NCI-H1105 treated with DMSO at 0.1 percent for 48 hours (cell line): ENCODE data around the gene DAB2IP.
"Not testable (repeated sequence)": the region's sequence is repeated elsewhere in the genome, so short reads cannot be mapped to it uniquely, and the experiment has no call there.

ENCODE experiments used
- DNase-seq: peaks from one replicate; lab custom pipeline; 2025; lab: John Stamatoyannopoulos, UW

DAB2IP gene

DNA sequence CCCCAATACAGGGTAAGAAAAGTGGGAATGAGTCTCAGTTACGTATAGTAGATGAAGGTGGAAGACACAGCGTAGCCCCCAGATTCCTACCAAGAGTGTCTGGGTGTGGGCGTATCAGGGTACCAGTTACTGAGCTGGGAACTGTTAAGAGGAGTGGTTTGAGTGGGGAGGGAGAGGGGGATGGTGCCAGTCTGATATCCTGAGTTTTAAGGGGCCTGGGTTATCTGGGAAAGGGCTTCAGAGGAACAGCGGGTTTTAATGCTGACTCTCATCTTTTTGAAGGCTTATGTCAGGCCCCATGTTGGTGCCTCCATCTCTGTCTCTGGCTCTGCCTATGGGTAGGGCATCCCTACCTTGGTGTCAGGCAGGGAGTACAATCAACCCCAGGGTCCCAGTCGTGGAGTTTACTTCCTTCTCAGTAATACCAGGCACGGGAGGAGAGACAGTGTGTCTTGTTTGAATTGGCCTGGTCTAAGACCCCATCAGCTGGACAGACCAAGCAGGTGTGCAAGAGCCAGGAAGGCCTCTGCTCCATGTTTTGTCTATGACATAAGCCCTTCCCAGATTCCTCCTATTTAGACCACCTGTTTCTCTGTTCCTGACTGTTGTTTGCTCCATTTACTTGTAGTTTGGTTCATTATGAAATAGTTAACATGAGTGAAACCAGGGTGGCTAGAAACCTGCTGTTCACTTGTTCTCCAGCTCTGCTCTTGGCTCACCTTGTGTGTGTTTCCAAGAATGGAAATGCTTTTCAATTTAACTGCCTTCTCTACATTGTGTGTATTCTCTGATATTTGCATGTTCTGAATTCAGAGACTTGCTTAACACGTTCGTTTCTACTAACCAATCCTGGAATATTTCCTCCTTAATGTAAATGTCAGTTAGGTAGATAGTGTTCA, 125.6 kb downstream of the DAB2IP start:
- no peak for DNase-seq

DNA sequence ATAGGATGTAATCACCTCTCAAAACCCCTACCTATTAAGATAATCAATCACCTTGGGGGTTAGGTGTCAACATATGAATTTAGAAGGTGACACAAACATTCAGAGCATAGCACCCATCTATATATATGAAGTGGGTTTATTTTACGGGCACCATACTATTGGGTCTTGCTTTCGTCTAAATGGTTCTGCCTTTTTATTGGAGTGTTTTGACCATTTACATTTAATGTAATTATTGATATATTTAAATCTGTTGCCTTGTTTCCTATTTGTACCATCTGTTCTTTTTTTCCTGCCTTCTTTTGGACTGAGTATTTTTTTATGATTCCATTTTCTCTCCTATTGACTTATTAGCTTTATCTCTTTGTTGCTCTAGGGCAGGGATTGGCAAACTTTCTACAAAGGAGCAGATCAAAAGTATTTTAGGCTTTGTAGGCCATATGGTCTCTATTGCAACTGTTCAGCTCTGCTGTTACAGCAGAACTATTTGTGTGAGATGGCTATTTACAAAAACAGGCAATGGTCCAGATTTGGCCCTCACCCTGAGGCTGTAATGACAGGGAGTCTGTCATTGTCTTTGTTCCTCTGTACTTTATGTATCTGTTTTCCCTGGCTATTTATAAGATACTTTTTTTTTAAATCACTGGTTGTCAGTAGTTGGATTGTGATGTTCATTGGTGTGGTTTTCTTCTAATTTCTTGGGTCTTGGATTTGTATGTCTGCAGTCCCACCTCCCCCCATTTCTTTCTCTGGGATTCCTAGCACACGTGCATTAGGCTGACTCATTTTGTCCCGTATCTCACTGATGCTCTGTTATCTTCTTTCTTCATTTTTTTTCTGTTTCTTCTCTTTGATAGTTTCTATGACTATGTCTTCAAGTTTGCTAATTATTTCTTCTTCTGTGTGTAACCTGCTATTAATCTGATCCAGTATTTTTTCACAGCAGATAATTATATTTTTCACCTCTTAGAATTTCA, 127.1 kb downstream of the DAB2IP start:
- DNase-seq = no peak

DNA sequence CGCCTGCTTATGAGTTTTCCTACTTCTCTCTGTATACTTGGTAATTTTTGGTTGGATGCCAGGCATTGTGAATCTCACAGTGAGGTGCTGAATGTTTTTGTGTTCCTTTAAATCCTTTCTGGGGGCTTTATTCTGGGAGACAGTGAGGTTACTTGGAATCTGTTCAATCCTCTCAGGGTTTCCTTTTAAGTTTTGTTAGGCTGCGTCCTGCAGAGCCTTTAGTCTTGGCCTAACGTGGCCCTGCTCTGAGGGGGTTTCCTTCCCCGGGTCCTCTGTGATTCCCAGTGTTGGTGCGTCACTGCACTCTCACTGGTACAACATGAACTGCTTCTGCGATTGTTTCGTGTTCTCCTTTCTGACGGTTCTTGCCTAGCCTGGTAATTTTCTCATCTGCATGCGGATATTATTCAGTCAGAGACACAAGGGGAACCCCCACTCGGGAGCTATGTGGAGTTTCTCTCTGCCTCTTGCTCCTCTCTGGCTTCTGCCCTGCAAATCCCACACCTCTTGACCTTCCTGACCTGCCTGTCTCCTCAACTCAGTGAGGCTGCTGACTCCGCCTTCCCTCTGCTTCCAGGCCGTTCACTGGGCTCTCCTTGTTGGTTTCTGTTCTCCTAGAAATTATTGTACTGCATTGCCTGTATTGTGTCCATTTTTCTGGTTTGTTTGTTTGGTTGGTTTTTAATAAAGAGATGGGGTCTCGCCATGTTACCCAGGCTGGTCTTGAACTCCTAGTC, 128.1 kb downstream of the DAB2IP start:
- DNase-seq = no peak

DNA sequence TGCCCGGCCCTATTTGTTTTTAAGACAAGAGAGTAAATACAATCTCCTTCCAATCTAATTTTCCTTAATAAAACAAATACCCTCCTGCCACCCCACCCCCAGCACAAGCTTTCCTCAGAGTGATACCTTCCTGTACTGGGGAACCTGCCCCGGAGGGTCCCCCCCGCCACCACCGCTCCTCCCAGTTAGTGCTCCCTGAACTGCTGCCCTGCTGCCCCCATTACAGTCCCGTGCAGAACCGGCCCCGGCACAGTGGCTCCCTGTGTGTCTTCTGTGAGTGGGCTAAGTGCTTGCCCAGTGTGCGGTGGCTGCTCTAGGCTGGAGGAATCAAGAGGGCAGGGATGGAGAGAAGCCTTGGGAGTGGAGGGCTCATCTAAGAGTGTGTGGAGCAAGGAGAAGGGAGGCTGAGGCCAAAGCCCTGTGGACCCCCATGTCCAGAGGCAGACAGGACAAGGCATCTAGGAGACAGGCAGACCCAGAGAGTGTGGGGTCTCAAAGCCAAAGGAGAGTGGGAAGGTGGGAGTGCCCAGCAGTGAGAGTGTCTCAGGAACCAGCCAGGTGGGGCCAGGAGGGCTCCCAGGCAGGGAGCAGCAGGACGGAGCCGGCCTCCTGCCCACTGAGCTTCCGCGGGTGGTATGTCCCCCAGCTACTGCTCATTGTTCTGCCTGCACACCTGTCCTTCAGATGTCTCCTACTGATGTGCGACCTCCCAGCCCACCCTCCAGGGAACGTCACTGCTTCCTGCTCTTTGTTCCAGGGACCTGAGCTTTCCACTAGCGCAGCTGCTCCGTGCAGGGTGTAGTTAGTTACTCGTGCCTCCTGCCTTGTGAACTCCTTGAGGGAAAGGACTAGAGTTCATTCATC, 129.0 kb downstream of the DAB2IP start:
- DNase-seq = no peak

DNA sequence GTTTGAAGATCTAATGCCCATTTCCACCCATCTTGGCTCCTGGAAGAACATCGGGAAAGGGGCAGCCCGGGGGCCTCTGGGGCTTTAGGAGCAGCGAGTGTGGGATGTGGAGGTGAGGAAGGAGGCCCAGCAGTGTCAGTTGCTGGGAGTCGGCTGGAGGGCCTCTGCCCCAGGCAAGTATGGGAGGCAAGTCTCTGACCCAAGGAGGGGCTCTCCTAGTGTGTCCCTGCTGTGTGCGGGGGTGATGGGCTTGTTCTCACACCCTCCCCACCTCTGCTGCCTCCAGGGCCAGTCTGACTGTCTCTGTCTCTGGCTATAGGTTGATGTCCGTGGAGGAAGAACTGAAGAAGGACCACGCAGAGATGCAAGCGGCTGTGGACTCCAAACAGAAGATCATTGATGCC, 129.7 kb downstream of the DAB2IP start:
- no peak for DNase-seq

DNA sequence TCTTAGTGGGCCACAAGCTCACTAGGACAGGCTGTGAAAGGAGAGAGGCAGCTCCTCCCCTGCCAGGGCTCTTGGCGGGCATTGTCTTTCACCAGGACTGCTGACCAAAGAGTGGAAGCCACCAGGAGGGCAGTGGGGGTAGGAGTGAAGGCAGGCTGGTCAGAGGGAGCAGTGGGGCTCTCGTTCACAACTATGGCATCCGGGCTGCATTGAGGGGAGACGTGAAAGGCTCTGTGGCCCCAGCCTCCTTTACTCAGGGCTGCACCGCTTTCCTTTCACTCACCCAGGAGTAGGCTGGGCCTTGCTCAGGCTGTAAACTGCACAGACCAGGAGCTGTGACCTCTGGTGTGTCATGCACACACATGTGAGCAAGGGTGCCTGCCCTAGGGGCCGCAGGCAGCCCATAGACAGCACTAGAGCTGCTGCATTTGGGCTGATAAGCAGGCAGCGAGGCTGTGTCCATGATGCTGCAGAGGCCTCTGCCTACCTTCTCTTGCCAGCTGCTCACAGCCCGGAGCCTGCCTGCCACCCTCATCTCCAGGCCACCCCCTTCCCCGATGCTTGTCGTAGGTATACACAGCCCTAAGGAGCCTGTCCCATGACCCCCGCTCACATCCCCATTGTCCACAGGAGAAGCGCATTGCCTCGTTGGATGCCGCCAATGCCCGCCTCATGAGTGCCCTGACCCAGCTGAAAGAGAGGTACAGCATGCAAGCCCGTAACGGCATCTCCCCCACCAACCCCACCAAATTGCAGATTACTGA, 130.4 kb downstream of the DAB2IP start:
- no peak for DNase-seq

DNA sequence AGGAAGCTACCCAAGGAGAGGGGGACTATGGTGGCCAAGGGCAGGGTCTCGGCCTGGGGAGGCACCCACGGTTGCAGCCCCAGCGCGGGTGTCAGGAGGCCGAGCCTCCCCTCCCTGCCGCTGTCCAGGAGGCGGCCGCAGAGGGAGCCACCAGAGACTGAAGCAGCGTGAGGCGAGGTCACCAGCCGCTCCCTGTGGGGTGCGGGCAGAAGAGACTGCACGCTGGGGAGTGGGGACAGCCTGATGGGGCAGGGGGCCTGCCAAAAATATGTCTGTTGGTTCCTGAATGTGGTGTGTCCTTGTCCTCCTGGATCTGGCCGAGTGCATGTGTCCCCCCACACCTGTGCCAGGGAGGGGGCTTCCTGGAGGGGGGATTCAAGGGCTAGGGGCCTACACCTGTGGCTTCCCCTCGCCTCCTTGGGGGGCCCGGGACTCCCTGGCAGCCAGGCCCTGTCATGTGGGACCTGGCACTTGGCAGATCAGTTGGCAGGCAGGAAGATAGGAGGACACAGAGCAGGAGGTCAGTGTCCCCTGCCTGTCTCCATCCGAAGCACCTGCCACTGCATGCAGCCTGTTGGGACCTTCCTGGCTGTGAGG, 131.2 kb downstream of the DAB2IP start:
- DNase-seq = no peak

DNA sequence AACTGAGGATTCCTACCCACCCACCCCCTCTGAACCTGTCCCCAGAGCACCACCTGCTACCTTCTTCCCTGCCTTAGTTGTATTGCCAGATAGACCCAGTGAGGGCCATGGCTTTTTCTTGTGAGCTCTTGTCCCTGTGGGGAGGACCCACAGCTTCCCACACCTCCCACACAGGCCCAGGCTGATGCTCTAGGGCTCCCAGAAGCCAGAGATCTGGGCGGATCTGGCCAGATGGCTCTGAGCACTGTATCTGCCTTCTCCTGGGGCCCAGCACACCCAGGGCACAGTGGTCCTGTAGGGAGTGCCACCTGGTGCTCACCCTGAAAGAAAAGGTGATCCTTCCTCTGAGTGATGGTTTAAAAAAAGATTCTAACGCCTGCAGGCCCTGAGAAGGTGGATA, 131.7 kb downstream of the DAB2IP start:
- DNase-seq = no peak

DNA sequence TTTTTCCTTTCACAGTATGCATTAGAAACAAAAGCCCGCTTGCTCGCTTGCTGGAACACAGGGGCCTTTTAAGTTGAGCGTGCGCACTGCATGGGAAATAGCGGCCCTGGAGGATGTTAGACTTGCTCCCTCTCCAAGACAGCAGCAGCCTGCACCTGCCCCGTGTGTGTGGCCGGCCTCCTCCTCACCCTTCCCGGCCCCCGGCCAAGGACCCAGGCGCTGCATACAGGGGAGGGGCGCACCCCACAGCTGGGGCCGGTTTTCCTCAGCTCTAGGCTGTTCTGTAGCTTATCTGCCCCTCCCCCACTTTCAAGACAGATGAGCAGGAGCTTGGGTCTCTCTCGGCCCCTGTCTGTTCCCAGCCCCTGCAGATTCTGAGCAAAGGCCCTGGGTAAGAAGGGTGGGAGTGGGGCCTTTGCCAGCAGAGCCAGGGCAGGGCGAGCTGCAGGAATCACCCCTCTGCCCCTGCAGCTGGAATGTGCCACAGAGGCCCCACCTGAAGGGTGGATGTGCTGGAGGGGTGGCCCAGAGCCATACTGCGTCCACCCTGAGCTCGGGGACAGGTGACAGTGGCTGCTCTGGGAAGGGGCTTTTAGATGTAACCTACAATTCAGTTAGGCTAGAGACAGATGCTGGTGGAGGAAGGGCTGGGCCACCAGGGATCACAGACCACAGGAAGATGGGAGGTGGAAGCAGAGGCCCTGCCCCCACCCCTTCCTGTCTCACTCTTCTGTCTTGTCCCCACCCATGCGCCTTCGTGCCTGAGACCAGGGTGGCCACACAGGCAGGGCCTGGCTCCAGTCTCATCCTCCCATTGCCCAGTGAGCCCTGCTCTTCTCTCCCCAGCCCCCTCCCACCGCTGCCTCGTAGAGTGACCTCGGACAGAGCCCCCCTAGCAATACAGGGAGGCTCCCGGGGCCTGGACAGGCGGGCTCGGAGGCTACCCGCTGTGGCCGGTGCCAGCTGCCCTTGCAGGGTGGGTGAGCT, 132.4 kb downstream of the DAB2IP start:
- no peak for DNase-seq

DNA sequence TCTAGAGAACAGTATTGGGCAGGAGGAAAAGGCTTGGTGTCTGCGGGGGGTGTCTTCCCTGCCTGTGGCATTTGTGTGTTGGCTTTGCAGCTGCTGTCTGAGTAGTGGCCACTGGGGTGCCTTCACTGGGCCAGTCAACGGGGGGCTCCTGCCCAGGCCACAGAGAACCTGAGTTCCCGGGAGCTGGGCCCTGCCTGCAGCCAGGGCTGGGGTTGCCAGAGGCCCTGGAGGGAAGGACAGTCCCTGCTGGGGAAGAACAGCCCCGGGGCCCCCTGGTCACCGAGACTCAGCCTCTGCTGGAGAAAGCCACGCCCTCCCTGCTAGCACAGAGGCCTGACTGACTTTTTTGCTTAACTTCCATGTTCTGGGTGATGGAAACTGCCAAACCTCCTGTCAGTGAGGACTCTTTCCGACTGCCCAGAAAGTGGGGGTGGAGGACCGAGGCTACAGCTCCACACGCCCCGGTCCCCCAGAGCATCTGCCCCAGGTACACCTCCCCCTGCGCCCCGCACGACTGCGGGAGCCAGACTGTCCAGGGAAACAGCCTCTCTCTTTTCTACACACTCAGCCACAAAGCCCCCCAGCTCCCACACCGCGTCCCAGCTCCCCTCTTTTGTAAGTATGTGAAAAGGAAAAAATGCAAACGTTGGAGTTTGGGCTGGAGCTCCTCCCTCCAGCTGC, 133.4 kb downstream of the DAB2IP start:
- DNase-seq = no peak

DNA sequence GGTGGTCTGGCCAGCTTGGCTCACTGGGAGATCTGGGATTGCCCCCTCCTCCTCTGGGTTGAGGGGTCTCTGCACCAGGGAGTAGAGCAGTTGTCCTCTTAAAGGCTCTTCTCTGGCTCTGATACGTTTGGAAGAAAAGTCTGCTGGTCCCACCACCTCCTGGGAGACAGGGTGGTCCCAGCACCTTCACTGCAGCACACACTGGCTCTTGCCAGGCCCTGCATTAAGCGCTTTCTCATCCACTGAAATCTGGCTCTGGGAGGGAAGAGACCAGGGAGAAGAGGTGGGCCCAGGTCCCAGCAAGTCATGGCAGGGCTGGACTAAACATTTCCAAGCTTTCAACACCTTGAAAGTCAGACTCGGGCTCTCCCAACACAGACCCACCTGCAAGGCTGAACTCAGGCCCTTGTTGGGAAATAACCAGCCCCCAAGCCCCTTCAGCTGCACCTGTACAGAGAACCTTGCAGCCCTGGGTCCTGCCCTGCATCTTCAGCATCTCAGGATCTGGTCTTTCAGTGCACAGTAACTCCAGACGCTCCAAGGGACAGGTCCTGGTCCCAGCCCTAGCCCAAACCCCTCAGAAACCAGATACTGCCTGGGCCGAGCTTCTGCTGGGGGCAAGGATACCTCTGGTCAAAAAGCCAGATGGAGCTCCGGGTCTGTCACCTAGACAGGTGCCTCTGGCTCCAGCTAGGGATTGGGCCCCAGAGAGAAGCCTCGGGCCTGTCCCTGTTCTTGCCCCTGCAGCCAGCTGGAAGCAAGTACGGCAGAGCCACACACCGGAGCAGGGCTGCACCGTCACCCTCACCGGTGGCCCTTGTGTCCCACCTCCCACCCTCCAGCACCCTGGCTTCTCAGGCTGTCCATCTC, 134.5 kb downstream of the DAB2IP start:
- no peak for DNase-seq

DNA sequence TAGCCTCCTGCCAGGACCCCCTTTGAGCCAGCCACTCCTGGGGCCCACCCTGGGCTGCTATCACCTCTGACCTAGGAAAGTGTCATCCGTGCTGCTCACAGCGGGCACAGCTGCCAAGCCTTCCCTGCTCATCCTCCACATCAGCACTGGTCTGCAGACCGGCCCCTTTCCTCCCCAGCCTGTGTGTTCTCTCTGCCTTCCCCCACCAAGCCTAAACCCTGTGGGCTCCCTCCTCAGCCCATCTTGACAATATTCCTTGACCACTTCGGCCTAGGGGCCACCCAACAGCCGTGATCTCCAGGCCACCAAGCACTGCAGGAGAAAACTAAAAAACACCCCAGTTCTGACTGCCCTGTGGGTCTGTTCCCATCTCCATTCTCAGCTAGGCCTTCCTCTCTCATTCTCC, 135.1 kb downstream of the DAB2IP start:
- DNase-seq = no peak

DNA sequence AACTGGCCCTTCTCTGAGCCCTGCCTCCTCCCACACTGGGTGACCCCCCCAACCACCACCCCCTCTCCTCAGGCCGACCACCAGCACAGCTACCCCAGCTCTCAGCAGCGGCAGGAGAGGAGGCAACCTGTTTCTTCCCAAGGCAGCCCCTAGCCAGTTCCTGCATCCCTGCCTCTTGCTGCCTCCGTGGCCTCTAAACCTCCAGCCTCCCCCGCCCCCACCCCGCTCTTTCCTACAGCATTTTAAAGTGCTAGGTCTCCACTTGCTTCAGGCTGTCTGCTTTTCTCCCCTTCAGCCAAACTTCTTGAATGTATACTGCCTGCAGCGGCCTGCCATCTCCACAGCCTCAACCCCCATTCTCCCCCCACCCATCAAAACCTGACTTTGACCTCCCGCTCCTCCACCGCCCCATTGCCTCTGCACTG, 135.6 kb downstream of the DAB2IP start:
- no peak for DNase-seq

DNA sequence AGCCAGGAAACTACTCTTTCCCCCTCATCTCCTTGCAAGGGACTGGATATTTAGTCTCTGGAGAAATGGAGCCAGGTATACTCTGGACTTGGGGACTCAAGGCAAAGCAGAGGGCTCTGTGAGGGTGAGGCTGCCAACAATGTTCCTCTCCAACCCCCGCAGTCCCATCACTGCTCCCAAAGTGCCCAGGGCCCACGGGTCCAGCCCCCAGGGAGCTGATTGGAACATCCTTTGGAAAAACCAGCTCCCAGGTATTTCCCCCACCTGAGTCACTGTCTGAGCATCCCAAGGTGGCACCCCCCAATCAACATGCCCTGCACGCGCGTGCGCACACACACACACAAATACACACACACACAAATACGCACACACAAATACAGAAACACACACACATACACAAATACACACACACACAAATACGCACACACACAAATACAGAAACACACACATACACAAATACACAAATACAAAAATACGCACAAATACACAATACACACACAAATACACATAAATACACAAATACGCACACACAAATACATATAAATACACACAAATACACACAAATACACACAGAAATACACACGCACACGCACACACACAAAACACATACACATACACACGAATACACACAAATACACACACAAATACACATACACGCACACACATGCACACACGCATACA, 137.4 kb downstream of the DAB2IP start:
- no peak for DNase-seq

DNA sequence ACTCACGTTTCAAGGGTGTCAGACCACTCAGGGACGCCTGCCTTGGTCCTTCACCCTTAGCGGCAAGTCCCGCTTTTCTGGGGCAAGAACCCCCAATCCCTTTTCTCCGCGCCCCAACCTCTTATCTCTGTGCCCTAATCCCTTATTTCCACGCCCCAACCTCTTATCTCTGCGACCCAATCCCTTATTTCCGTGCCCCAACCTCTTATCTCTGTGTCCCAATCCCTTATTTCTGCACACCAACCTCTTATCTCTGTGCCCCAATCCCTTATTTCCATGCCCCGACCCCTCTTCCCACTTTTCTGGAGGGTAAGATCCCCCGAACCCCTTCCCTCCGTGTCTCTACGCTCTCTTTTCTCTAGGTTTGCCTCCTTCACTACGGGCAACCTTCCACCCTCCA, 139.4 kb downstream of the DAB2IP start:
- no peak for DNase-seq

DNA sequence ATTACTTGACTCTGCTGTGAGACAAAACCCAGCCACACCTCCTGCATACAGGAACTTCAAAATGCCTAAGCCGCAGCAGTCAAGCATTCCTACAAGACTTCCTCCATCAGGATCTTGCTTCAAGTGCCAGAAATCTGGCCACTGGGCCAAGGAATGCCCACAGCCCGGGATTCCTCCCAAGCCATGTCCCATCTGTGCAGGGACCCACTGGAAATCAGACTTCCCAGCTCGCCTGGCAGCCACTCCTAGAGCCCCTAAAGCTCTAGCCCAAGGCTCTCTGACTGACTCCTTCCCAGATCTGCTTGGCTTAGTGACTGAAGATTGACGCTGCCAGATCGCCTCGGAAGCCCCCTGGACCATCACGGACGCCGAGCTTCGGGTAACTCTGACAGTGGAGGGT, 141.0 kb downstream of the DAB2IP start:
- DNase-seq = not testable (repeated sequence)

DNA sequence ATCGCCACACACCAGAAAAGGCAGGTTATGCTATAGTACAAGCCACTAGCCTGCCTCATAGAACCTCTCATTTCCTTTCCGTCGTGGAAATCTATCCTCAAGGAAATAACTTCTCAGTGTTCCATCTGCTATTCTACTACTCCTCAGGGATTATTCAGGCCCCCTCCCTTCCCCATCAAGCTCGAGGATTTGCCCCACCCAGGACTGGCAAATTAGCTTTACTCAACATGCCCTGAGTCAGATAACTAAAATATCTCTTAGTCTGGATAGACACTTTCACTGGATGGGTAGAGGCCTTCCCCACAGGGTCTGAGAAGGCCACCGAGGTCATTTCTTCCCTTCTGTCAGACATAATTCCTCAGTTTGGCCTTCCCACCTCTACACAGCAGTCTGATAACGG, 142.9 kb downstream of the DAB2IP start:
- DNase-seq = not testable (repeated sequence)
